K562 treated with DMSO at 1 percent for 4 hours (cell line): ENCODE measurements around the gene UNC13A. TPM values are rescaled to one million over a fixed set of nuclear protein-coding genes. Genes with fewer than 3 reads are reported as not detected.

ENCODE experiments used
- total RNA-seq: library from RNA; unstranded; fragments of 300-600 nt; gene quantifications from 2 replicates; pipeline ENCODE4 v1.2.3, GENCODE V29; 2022; ENCODE audit not compliant: insufficient read depth

UNC13A gene
- 0.15 and 0.85 TPM in 2 replicates for total RNA-seq

DNA sequence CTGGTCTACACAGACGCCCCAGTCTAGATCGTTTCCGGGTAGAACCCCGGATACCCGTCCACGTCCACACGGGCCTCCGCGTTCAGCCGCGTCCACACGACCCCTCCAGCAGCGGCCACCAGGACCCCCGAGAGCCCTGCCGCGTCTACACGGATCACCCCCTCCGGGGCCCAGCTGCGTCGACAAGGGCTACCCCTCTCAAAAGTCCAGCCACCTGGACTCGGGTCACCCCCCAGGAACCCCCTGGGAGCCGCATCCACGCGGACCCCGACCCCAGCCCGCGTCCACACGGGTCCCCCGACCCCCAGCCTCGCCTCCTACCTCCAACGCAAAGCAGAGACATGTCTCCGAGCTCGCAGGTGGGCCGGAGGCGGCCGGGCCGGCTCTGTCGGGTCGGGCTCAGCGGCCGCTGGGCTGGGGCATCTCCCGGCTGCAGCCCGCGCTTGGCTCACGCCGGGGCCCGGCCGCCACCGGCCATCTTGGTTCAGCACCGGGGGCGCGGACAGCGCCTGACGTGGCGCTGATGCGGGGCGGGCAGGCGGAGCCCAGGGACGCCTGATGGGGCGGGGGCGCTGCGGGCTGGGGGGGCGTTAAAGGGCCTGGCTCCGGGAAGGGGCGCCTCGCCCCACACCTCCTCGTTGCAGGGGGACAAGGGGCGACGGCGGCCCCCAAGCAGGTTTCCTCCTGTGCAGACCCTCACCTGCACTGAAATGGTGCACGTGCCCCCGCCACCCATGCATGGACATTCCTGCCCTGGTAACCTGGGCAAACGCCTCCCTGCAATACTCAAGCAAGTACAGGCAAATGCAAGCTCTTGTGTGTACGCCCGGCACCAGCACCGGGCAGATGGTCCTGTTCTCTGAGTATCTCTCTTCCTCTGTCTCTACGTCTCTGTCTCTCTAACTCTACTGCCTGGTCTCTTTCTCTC lies at the start of gene UNC13A:
UNC13A (minus strand) TSS at position 498 of the 928 bp plus-strand sequence; CDS start at position 343, 155 bp downstream.

DNA sequence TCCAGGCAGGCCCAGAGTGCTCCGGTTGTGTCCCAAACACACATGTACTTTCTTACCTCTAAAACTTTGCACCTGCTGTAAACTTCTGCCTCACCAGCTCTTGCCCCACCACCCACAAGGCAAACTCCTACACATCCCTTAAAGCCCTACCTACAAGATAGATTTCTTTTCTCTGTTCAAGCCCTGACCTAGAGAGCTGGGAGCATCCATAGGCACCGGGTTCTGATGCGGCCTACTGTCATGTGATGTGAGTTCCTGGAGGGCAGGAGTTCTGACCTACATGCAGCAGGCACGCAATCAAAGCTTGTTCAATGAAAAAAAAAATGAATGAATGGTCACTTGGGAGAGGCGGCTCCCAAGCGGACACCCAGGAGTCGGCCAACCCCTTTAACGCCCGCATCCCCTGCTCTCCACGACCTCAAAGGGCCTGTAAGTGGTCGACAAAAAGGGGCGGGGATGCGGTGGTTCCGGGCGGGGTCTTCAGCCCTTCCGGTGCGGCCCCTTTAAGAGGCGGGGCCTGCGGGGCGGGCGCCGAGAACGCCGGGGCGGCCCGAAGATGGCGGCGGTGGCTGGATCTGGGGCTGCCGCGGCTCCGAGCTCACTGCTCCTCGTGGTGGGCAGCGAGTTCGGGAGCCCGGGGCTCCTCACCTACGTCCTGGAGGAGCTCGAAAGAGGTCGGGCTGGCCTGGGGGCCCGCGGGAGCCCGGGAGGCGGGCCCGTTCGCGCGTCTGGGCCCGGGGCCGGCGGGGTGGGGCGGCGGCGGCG lies 31.0 kb upstream of the UNC13A start, which contains the start of gene MAP1S:
MAP1S (plus strand) TSS at position 534 of the 765 bp plus-strand sequence; CDS start at position 557, 23 bp downstream.

DNA sequence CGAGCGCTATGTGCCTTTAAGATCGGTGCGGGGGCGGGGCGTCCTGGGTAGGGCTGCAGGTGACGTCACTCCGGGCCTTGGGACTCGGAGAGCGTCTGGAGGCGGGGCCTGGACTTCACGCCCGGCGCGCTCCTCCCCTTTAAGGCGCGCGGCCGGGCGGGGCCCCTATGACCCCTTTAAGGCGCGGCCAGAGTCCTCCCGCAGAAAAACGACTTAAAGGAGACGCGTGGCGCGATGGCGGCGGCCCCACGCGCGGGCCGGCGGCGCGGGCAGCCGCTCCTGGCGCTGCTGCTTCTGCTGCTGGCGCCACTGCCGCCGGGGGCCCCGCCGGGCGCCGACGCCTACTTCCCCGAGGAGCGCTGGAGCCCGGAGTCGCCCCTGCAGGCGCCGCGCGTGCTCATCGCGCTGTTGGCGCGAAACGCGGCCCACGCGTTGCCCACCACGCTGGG lies 132.7 kb downstream of the UNC13A start, which contains the start of gene COLGALT1:
COLGALT1 (plus strand) TSS at position 170 of the 449 bp plus-strand sequence; CDS start at position 235, 65 bp downstream.

Other genes with a start within 250 kb of the UNC13A start
- not detected in 2 replicates for gene TMEM221, start 239.7 kb downstream of the UNC13A start, total RNA-seq
- gene NXNL1, start 227.4 kb downstream of the UNC13A start, total RNA-seq = not detected in 2 replicates
- gene SLC27A1, start 217.8 kb downstream of the UNC13A start, total RNA-seq = 2.2 and 3.1 TPM in 2 replicates
- gene PGLS, start 176.7 kb downstream of the UNC13A start, total RNA-seq = 171 and 183 TPM in 2 replicates
- 81.7 and 93.7 TPM in 2 replicates for gene COLGALT1, start 132.7 kb downstream of the UNC13A start, total RNA-seq
- 57.8 and 66.7 TPM in 2 replicates for gene MAP1S, start 31.1 kb upstream of the UNC13A start, total RNA-seq
- gene FCHO1, start 63.1 kb upstream of the UNC13A start, total RNA-seq = 38.8 TPM in 2 replicates
- not detected in 2 replicates for gene B3GNT3, start 106.8 kb upstream of the UNC13A start, total RNA-seq
- not detected in 2 replicates for gene INSL3, start 133.2 kb upstream of the UNC13A start, total RNA-seq
- not detected in 2 replicates for gene JAK3, start 159.6 kb upstream of the UNC13A start, total RNA-seq
- 7,984 and 8,621 TPM in 2 replicates for gene RPL18A, start 171.6 kb upstream of the UNC13A start, total RNA-seq
- 0.16 TPM in 1 of 2 replicates, not detected in the other for gene SLC5A5, start 183.6 kb upstream of the UNC13A start, total RNA-seq
- 116 TPM in 2 replicates for gene CCDC124, start 244.7 kb upstream of the UNC13A start, total RNA-seq